Left cardiac atrium (tissue), 4 donors: ENCODE data around the gene DDX49. TPM values are rescaled to one million over a fixed set of nuclear protein-coding genes. Genes with fewer than 3 reads are reported as not detected.

ENCODE experiments used
- ATAC-seq, 2 donors: fragments of 200-7000 bp; cut with Tn5 transposase; one replicate each; pipeline ENCODE4 v1.9.1; 2020; ENCODE audit warnings: mild to moderate bottlenecking in 2 of 2, moderate library complexity in 2 of 2
- DNase-seq: peaks from one replicate; pipeline ENCODE4 v3.0.0-alpha.2; 2020
- intact Hi-C, 2 donors: fragments of 100-400 bp; cut with DNase I; formaldehyde crosslinking; loops; one replicate each; pipeline versions ENCODE4 v1.14.1 to v1.15.1; 2022 to 2023
- total RNA-seq, 2 donors: library from RNA; stranded (reverse); fragmentation: NEBNext Ultra II Directional; extraction: Animal tissue kit (Norgen Biotek cat#: 25700); gene quantifications; one replicate each; pipeline ENCODE4 v1.2.1, GENCODE V29; 2021
- donor health status: DM: no; HTN: yes; CAD: no.
- donor health status: DM: no; HTN: yes; CAD: no; lungs with severe emphysema.
- donor health status: DM: yes; HTN: yes; CAD: no.
- donor health status: Dilated cardiomyopathy.

Gene DDX49
- total RNA-seq, 2 donors from 2014 or later, result 23.6 to 24.2 TPM

DNA sequence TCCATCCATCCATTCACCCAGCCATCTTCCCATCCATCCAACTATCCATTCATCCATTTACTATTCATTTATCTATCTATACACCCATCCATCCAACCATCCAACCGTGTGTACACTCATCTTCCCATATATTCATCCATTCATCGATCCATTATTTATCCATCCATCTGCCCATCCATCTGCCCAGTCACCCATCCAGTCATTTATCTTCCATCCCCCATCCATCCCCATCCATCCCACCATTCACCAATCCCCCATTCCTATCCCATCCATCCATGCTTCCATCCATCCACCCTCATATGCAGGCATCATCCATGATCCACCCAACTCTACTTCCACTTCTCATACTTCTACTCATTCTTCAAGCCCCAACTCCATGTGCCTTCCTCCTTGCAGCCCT lies 35.5 kb downstream of the DDX49 start:
- ATAC-seq, result no peak
- no peak for DNase-seq
- intact Hi-C loops, result no loop called here

DNA sequence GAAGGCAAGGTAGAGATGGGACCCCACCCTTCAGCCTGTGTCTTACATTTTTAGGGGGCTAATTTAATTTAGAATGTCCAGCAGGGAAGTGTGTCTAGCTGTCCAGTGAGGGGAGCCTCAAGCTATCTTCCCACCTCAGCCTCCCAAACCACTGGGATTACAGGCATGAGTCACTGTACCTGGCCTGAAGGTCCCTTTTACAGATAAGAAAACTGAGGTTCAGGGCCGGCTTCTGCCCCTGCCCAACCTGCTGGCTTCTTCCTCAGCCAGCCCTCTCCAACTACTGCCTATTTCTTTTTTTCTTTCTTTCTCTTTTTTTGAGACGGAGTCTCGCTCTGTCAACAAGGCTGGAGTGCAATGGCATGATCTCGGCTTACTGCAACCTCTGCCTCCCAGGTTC lies 40.9 kb downstream of the DDX49 start:
- ATAC-seq (no peak), DNase-seq (no peak)
- intact Hi-C loops, result no loop called here

DNA sequence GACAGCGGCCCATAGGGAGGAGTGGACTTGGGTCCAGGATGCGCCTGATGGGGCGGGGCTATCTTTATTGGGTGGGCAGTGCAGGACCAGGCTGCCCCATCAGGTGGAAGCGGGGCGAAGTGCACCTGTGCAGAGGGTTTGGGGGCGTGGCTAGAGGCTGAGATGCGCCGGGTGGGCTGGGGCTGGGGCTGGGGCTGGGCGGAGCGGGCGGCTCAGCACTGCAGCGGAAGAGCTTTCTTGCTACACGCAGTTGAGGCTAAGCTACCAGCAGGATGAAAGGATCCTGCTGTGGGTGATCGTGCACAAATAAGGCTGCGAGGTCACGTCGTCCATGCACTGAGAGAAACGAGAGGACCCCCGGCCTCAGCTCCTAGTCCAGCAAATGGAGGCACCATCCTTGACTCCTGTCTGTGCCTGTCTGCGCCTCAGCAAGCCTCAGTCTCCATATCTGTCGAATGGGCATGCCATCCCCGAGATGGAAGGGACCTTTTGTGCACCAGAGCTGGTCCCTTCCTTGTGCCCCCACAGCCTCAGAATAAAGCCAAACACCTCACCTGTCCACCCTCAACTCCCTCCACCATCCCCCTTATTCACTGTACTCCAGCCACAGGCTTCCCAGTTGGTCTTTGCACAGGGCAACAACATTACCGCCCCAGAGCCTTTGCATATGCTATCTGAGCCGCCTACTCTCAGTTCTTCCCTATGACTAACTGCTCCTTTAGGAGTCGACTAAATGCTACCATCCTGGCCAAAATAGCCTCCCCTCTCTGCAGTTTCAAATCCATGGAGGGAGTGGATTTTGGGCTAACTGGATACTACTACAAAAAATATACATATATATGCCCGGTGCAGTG lies 42.5 kb downstream of the DDX49 start:
- DNase-seq (no peak), ATAC-seq (no peak)
- intact Hi-C loops, result no loop called here

DNA sequence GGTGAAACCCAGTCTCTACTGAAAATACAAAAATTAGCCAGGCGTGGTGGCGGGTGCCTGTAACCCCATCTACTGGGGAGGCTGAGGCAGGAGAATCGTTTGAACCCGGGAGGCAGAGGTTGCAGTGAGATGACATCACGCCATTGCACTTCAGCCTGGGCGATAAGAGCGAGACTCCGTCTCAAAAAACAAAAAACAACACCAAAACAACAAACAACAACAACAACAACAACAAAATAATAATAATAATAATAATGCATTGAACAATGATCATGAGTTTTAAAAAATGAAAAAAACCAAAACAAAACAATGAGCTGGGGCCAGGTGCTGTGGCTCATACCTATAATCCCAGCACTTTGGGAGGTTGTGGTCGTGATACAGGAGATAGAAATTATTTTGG lies 44.6 kb downstream of the DDX49 start:
- ATAC-seq (no peak), DNase-seq (no peak)
- intact Hi-C loops, result no loop called here

DNA sequence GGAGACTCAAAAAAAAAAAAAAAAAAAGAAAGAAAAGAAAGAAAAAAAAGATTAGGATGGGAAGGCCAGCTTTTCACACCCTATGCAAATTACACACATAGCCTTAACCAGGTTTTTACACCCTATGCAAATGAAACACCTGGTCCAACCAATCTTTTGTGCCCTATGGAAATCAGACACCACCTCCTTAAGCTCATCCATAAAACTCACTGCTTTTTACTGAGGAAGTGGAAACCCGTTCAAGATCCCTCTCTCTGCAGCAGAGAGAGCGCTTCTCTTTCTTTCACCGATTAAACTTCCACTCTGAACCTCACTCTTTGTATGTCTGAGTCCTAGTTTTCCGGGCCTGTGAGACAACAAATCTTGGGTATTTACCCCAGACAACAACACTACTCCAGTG lies 46.8 kb downstream of the DDX49 start:
- ATAC-seq (no peak), DNase-seq (no peak)
- intact Hi-C loops, result no loop called here

DNA sequence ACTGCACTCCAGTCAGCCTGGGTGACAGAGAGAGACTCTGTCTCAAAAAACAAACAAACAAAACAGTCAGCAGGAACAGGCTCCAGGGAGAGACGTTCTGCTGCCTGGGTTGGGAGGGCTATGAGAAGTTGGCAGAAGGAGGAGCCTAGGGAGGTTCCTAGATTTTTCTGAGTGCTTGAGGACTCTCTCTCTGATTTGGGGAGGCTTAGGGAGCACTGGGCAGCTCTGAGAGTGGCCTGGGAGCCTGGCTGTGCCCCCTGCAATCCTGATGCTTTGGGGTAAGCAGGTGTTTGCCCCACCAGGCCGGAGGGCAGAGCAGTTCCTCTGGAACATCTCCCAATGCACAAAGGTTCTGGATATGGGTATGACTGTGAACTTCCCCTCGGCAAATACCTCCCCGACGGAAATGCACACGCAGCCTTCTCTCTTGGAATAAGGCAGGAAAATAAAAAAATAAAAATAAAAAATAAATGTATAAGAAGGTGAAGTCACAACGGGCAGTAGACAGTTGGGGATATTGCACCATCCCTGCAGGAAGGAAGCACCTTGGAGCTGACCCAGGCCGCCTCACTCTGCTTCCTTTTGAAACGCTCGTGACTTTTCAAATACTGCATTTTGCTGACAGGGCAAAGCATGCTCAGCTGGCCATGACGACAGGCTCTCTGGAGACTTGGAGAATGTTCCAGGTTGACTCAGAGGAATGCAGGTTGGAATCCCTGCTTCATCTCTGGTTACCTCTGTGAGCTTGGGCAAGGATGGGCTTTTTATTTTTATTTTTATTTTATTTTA lies 48.0 kb downstream of the DDX49 start:
- DNase-seq, result peak; percentile 70
- ATAC-seq, result peak; percentile 54 to 60
- intact Hi-C loops, result no loop called here

DNA sequence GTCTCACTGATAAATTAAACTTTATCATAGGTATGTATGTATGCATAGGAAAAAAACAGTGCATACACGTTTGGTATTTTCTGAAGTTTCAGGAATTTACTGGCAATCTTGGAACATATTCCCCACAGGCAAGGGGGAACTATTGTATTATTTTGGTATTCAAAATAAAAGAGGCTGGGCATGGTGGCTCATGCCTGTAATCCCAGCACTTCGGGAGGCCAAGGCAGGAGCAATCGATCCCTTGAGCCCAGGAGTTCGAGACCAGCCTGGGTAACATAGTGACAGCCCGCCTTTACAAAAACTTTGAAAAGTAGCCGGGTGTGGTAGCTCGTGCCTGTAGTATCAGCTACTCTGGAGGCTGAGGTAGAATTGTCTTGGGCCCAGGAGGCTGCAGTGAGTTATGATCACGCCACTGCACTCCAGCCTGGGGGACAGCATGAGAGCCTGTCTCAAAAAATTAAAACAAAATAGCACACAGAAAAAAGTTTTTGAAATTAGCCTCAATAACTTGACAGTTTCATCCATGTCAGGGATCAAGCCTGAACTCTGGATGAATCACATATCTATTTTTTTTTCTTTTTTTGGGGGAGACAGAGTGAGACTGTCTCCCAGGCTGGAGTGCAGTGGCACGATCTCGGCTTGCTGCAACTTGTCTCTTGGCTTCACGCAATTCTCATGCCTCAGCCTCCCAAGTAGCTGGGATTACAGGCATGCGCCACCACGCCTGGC lies 50.6 kb downstream of the DDX49 start:
- DNase-seq (no peak), ATAC-seq (no peak)
- intact Hi-C loops, result no loop called here

DNA sequence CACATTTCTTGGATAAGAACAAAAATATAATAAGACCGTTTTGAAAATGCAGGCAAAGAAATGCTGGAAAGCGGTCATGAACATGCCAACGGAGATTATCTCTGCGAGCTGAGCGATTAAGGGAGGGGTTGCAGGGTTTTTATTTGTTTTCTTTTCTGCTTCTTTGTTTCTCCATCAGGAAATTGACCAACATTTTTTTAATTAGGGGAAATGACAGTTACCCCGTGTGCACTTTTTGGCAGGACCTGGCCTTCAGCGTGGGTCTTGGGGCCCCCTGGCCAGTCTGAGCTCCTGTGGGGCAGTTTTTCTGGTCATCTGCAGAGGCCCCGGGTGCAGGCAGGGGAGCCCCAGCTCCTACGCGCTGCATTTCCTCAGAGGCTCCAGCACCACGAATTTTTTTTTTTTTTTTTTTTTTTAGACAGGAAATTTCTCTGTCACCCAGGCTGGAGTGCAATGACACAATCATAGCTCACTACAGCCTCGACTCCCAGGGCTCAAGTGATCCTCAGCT lies 52.8 kb downstream of the DDX49 start:
- DNase-seq (no peak), ATAC-seq (peak; percentile 29 to 53)
- intact Hi-C loops, result no loop called here

DNA sequence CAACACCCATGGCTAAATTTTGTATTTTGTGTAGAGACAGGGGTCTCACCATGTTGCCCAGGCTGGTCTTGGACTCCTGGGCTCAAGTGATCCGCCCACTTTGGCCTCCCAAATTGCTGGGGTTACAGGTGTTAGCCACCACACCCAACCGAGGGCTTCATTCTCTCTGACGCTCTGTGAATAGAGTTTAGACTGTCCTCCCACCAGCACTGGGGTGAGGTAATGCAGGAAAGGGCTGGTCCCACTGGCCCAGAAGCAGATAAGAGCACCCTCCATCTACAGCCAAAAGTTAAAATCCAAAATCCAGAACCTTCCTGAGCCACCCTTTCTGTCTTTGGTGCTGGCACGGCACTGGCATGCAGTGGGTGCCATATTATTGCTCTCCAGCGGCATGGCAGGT lies 53.3 kb downstream of the DDX49 start:
- intact Hi-C loops, result no loop called here
- DNase-seq (no peak), ATAC-seq (peak in 1 of 2 donors; percentile 50)

DNA sequence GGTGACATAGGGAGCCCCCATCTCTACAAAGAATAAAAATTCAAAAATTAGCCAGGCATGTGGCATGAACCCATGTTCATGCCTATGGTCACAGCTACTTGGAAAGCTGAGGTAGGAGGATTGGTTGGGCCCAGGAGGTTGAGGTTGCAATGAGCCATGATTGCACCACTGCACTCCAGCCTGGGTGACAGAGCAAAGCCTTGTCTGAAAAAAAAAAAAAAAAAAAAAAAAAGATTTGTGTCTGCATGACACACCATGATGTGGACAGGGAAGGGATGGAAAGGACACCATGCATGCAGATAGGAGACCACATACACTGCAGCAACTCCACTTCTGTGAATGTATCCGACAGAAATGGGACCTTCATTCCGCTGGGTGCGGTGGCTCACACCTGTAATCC lies 55.5 kb downstream of the DDX49 start:
- intact Hi-C loops, result no loop called here
- no peak for ATAC-seq
- no peak for DNase-seq

DNA sequence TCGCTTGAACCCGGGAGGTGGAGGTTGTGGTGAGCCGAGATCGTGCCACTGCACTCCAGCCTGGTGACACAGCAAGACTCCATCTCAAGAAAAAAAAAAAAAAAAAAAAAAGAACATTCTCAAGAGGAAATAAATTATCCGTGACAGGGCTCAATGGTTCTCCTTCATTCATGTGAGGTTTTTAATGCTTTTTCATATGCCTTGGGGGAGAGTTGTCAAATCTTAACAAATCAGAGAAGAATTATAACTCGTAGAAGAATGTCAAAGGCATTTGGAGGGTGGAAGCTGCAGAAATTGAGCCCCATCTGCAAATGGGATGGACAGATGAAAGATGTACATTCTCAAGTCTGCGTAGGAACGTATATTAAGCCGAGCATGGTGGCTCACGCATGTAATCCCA lies 56.4 kb downstream of the DDX49 start:
- intact Hi-C loops, result no loop called here
- no peak for DNase-seq
- ATAC-seq, result no peak

Other genes with a start within 250 kb of the DDX49 start
- gene CRTC1, start 236.0 kb upstream of the DDX49 start, total RNA-seq, result 10 to 100 TPM; 10.5 to 11.1 TPM
- 1 to 10 TPM; 6.5 to 9.8 TPM for gene COMP, start 128.4 kb upstream of the DDX49 start, total RNA-seq
- 10 to 100 TPM; 33.9 to 41.1 TPM for gene UPF1, start 87.8 kb upstream of the DDX49 start, total RNA-seq
- 1 to 10 TPM in 1 of 2 donors, under 1 TPM in 1; 0.80 to 2.1 TPM for gene CERS1, start 23.6 kb upstream of the DDX49 start, total RNA-seq
- gene COPE, start 328 bp upstream of the DDX49 start, total RNA-seq, result 100 to 1,000 TPM; 136 to 149 TPM
- gene HOMER3, start 21.5 kb downstream of the DDX49 start, total RNA-seq, result 10 to 100 TPM; 15.2 to 18.9 TPM
- gene SUGP2, start 113.8 kb downstream of the DDX49 start, total RNA-seq, result 10 to 100 TPM; 59.7 to 63.7 TPM
- 10 to 100 TPM; 12.9 to 16.9 TPM for gene ARMC6, start 113.9 kb downstream of the DDX49 start, total RNA-seq
- gene SLC25A42, start 144.3 kb downstream of the DDX49 start, total RNA-seq, result 10 to 100 TPM; 13.9 to 15.2 TPM
- gene TMEM161A, start 218.8 kb downstream of the DDX49 start, total RNA-seq, result 10 to 100 TPM; 19.1 to 21.2 TPM